NCI-H2029 treated with DMSO at 0.1 percent for 48 hours (cell line): Measurements from ENCODE around the gene TACR2.

ENCODE experiments used
- DNase-seq: peaks from one replicate; lab custom pipeline; 2025; lab: John Stamatoyannopoulos, UW

The TACR2 gene

DNA sequence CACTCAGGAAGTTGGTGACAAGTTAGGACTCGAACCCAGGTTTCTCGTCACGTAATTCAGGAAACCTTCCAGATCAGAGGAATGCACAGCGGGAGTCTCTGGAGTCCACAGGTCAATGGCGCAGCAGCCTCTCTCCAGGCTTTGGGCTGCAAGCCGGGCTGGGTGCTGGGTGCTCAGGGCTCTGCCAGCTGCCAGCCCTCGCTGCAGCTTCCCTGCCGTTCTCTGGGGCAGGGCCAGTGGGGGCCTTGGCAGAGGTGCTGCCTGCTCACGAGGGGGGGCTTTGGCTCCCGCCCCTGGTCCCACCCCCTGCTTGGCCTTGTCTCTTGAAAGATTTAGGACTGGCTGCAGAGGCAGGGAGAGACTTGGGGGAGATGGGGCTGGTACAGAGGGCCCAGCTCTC, at the start of gene TACR2:
TACR2 (minus strand) TSS at position 224 of the 400 bp plus-strand sequence. CDS start 595 bp downstream, outside the sequence.
- DNase-seq: no peak

DNA sequence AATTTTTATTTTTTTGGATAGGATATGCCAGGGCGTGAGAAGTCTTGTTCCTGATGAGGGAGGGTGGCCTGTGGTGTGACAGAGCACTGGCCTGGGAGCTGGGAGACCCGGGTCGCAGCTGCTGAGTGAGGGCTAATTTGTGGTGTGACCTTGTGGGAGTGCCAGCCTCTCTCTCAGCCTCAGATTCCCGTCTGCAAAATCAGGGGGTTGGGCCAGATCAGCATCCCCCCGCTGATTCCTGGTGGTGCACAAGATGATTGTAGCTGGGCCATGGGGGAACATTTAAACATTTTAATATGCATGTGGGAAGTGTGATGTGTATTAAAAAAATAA, 49.4 kb upstream of the TACR2 start:
- no peak for DNase-seq

DNA sequence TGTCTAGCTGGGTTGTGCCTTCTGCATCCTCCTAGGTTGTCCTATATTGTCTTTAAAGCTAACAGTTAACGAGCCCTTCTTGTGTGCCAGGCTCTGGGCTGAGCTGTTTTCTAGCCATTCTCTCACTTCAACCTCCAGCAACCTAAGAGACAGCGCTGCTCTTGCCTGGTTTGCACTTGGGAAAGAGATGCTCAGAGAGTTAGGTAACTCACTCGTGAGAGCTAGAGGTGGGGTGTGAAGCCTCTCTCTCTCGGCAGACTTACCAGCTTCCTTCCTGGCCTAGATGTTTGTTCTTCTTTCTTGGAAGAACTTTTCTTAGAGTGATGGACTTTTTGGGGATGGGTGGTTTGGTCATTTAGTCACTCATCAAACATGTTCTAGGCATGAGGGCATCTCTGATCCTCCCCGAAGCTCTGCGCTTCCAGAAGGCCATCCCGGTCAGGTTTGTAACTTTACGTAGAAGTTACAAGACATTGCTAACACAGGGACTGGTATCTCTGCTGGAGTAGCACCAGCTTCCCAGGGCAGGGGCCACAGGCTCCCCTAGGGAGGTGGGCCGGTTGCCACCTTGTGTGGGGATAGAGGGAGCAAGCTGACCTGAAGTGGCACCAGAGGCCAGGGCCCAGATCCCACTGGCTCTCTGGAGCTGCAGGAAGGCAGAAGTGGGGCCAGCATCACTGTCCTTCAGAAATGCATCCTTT, 48.9 kb upstream of the TACR2 start:
- DNase-seq: no peak

DNA sequence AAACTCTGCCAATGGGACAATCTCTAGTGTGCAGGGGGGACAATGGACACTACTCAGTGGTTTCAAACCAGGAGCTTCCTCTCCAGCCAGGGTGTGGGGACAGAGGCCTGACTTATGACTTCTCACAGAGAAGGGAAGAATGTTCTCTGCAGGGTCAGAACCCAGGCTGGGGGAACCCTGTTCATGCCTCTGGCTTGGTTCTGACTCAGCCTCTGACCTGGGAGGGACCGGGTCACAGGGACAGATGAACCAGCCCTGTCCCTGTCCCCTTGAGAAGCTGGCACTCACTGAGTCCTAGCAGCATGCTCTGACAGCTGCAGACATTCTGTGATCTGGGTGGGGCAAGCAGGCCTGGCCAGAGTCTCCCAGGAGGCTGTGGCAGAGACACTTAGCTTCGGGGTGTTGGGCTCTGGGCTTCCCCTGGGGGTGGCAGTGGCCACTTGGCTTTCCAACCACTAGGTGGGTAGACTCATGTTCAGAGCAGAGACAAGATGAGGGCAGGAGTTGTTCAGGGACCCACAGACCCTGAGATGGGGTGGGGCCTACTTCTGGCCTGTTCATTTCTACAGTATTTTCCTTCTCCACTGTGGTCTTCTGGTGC, 48.2 kb upstream of the TACR2 start:
- no peak for DNase-seq

DNA sequence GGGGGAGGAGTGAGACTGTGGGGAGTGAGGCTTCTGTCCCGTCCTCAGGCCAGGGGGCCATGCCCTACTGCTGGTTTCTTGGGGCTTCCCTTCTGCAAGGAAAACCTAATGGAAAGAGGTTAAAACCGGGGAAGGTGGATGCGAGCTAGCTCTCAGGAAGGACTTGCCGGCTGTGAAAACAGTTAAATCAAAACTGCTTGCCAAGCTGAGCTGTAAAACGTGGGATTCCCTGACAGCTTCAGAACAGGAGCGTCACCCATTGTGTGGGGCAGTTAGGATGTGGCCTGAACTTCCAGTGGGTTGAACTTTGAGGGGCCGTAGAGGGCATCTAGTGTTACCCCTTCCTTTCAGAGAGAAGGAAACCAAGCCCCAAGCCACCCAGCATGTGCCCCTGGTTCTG, 47.7 kb upstream of the TACR2 start:
- no peak for DNase-seq

DNA sequence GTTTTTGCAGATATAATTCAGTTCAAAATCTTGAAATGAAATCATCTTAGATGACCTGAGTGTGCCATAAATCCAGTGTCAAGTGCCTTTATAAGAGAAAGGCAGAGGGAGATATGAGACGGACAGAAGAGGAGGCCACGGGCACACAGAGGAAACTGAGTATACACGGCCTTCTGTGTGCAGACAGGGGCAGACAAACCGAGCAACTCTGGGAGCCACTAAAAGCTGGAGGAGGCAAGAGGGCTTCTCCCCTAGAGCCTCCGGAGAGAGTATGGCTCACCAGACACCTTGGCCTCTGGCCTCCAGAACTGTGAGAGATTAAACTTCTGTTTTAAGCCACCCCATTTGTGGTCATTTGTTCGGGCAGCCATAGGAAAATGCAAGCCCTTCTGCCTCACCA, 47.2 kb upstream of the TACR2 start:
- DNase-seq: no peak

DNA sequence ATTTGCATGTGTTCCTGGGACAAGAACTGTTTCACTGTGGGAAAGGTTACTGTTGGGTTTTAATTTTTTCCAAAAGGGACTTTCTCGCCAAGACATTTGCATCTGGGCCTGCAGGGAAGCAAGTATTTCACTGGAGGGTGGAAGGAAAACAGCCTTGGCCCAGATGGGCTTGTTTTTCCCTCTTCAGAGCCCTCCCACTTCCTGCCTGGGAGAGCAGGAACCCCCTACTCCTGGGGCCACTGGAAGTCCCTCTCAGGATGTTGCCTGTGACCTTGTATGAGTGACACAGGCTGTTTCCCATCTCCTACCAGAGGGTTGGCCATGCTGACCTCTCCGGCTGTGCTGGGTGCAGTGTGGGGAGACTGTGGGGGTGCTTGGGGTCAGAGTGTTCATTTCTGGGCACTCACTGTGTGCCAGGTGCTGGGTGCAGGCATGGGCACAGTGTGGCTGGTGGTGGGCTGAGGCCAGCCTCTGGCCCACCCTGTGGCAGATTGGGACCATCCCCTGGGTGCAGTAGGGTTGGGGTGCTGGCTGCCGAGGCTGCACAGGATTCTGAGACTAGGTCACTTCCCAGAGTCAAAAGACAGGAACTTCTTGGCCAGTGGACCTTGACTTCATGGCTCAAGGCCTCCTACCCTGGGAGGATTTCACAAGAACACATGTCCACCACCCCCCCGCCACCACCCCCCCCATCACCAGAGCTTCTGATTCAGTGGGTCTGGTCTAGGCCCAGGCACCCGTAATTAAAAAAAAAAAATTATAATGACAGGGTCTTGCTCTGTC, 44.7 kb upstream of the TACR2 start:
- DNase-seq: no peak

DNA sequence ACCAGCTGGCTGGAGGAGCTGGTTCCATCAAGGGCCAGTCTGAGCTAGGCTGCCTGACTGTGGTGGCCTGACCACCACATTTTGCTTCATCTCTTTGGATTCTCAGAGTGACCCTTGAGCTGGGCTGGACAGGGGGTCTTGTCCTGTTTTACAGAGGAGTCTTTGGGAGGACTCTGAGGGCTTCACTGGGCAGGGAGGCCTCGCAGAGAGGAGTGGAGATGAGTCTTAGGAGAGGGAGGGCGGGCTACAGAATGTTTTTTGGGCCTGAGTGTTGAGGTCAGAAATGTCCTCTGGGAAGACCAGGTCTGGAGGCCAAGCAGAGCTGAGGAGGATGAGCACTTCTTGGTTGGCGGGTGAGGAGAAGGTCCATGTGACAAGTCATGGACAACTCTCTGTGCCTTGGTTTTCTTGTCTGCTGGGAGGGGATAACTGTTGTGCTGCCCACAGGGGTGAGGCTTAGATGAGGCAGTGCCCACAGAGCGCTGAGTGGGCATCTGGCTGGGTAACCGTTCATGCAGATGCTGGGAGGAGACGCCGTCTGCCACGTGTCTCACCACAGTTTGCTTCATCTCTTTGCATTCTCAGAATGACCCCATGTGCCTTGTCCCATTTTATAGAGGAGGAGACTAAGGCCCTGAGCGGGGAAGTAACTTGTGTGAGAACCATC, 44.0 kb upstream of the TACR2 start:
- DNase-seq: no peak

DNA sequence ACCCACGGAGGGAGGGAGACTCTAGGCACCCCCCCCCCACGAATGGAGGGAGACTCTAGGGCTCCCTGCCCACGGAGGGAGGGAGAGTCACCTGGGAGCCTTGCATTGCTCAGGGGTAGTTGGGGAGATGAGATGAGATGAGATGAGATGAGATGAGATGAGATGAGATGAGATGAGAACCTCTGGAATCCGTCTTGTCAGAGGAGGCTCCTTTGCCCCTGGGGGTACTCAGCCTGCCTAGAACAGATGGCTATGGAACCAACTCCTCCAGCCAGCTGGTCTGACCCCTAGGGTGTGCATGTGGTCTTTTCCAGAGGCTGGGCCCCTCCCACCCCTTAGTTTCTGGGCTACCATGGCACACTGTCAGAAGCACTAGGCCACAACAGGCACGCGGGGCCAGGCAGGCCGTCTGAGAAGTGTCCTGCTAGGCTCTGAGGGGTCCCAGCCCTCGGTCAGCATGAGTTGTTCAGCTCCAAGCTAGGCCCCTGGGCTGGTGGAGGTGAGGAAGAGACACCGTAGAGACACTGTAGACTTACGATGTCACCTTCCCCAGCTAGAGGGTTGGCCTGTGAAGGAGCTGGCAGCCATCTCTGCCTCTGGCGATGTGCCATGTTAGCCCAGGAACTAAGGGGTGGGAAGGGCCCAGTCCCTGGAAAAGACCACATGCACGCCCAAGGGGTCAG, 43.3 kb upstream of the TACR2 start:
- DNase-seq: no peak

DNA sequence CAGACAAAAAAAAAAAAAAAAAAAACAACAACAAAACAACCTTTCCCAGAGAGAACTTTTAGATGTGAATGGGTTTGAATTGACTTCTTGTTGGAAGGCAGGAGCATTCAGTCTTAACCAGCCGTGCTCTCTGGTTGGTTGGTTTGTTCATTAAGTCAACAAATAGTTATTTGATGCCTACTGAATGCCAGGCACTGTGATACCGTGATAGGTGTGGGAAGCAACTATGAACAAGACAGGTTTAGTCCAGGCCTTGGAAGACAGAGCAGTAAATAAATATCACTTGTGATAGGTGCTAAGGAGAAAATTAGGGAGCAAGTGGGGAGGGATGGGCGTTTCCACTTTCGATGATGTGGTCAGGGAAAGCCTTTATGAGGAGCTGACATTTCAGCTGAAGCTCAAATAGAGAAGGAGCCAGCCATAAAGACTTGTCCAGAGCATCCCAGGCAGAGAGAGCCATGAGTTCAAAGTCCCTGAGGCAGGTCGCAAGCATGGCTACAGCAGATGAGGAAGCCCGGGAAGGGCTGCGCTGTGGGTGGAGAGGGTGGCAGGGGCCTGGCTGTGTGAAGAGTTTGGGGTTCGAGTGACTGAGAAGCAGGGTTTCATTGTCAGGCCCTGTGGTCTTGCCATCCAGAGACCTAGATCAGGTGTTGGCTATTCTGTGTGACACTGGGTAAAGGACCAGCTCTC, 42.5 kb upstream of the TACR2 start:
- no peak for DNase-seq

DNA sequence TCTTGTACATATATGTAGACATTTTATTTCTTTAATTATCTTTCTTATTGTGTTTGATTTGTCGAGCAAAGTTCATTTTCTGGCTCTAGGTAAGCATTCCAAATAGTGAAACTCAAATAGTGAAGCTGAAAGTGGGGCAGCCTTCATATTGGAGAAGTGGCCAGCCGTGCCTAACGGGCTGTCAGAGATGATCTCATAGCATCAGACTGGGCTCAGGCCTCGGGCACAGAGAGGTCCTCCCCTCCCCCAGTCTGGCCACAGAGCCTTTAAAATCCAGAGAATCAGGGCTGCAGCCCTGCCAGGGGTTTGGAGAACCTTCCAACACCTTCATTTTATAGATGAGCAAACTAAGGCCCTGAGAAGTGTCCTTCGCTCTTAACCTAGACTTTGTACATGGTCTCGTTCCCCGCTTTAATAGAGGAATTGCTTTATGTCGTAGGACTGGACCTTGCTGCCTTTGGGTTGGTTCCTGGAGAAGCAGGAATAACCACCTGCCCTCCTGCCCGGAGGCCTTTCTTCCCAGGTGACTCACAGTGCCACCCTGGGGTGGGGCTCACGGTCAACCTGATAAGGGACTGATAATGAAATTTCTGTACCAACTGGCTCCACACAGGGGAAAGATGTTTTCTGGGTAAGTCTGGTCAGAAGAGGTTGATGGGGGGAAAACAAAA, 41.8 kb upstream of the TACR2 start:
- DNase-seq: no peak

DNA sequence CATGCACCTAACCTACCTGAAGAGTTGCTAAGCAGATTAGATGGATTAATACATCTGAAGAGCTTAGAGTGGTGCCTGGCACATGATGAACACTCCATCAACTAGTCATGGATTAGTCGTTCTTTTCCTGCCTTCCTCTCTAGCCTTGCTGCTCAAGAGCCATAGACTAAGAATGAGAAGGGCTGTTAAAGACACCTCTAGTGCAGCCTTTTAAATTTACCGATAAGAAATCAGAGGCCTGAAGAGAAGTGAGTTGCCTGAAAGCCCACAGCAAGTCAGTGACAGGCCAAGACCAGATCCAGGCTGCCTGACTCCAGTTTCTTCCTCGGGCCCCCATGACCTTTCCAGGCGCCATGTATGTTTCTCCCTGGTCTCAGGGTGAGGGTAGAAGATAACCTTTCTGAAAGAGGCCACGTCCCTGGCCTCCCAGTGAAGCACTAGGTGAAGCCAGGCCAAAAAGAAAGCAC, 41.1 kb upstream of the TACR2 start:
- no peak for DNase-seq

DNA sequence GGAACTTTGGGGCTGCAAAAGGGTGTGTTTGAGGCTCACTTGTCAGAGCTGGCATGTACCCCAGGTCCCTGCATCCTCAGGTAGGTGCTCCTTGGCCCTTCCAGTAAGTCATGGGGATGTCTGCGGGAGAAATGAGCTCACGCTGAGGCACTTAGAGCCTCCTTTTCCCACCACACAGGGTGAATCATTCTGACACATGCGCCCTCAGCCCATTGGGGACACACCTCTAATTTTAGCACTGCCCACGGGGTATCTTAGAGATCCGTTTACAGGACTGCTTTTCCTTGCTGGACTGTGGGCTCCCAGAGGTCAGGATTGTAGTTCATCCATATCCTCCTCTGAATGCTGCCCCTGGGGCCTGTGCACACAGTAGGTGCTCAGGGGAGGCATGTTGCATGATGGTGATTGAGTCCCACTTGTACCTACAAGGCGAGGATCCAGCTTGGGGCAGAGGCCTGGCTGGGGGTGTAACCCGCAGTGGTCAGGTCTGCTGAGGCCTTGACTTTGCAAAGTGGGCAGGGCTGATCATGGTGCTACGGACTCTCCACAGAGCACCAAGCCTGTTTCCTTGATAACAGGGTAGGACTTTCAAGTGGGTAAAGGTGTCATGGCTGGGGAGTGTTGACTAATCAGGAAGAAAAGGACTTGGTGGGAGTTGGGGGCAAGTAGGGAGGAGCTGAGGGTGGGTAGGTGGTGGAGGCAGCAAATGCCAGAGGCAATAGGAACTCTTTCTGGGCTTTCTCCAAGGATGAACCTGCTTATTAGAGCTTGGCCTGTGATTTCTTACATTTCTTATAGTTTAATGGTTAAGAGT, 40.4 kb upstream of the TACR2 start:
- DNase-seq: no peak

DNA sequence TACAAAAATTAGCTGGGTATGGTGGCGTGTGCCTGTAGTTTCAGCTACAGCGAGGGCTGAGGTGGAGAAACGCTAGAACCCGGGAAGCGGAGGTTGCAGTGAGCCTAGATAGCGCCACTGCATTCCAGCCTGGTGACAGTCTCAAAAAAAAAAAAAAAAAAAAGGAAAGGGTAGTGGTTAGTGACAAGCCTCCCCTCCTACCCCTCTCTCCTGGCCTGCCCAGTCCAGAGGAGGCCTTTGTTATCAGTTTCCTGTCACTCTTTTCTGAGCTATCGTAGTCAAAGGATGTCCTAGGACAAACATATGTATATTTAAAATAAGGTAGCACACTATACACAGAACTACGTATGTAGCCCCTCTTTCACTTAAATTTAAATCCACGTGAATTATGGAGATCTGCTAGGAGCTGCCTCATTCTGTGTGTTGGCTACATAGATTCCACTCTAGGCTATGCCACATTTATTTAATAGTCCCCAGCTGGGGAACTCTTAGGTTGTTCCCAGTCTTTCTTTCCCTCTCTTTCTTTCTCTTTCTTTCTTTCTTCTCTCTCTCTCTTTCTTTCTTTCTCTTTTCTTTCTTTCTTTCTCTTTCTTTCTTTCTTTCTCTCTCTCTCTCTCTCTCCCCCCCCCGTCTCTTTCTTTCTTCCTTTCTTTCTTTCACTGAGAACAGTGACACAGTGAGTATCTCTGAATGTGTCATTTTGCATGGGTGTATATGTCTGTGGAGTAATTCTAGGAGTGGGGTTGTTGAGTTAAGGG, 38.5 kb upstream of the TACR2 start:
- DNase-seq: no peak

DNA sequence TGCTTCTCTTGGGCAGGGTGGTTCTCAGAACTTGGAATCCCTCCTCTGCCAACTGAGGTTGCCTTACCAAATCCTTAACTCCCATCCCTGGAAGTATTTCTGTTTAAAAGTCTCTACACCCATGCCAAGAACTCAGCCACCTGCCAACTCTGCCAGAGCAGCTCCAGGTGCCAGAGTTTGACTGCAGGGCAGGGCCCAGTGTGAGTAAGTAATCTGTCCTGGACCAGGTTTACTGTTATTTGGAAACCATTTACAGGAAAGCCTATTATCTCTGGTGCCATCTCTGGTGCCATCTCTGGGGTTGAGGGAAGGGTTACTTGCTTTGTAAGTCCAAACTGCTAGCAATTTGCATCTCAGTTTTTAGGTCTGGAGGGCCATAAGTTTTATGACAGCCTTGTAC, 37.1 kb upstream of the TACR2 start:
- no peak for DNase-seq

DNA sequence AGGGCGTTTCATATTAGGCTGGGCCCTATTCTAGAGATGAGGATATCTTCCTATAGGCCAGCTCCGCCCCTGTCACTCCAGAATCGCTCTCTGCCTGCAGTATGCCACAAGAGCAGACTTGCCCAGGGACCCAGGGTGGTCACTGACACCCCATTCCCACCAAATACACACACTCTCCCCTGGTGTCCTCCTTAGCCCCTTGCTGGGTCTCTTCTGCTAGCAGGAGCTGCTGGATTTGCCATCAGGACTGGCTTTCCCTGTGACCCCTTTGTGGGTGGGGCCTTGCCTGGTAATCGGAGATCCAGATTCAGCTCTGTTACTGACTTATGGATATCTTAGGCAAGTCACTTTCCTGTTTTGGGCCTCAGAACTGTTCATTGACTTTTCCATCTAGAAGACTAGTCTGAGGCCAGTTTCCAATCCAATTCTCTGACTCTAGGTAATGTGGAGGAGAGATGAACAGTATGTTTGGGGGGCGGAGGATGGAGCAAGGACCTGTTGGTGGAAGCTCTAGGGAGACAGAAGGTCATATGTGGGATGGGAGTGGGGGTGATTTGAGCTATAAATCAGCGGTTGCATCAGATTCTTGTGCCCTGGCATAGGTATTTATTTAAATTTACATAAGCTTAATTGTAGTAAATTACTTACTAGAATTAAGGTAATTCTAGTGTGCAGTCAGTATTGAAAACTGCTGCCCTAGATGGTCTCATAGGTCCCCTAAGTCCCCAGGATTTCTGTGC, 36.1 kb upstream of the TACR2 start:
- no peak for DNase-seq

DNA sequence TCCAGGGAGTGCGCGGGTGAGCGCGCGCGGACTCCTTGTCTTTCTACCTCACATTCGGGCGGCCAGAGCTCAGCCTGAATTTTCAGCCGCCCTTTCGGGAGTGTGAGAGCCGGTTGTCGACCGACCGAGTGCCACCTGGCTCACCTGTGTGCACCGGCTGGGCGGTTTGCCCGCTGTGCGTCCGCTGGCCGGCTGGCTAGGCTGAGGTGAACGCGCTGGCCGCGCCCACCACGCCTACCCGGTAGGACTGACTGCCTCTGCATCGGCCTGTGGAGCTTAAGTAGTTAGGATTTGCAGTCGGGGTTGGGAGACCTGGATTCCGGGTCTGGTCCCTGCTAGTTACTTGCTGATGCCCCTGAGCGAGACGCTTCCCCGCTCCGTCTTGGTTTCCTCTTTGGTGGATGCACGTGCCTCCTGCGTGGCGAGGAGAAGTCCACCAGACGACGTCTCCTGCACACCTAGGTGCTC, 35.1 kb upstream of the TACR2 start:
- DNase-seq: no peak

DNA sequence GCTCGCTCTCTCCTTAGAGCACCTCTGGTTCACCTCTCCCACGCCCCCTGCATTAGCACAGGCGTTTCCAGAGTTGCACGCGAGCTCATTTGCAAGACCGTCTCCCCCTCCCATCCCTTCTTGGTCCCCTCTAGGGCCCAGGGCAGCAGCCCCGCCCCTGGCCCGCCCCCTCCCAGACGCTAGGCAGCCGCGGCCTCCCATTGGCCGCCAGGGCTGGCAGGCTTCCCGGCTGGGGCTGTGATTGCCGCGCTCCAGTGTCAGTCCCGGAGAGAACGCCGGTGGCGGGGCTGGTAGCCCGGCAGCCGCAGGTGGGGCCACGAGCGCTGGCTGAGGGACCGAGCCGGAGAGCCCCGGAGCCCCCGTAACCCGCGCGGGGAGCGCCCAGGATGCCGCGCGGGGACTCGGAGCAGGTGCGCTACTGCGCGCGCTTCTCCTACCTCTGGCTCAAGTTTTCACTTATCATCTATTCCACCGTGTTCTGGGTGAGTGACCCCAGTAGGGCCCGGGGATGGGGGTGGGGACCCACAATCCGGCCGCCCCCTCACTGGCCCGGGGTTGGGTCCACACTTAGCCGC, 34.6 kb upstream of the TACR2 start, which contains the start of gene TSPAN15:
TSPAN15 (plus strand) TSS at position 257 of the 575 bp plus-strand sequence; CDS start at position 387, 130 bp downstream.
- DNase-seq: peak; percentile 62
